Uterus (tissue), 4 donors: ENCODE results near the gene C12orf54. TPM values are rescaled to one million over a fixed set of nuclear protein-coding genes. Genes with fewer than 3 reads are reported as not detected.
"Not testable (repeated sequence)": the region's sequence is repeated elsewhere in the genome, so short reads cannot be mapped to it uniquely, and the experiment has no call there.

Experiments
- DNase-seq, 2 donors: peaks; one replicate each; pipeline ENCODE4 v3.0.0-alpha.2; 2019 to 2020
- H3K27ac ChIP-seq, 2 donors: fragments of 200-600 bp; sonication (generic); 1 replicate in 1 of 2; 2 replicates in 1 of 2; pipeline ENCODE4 v1.5.1; 2016 to 2018
- H3K27me3 ChIP-seq, 2 donors: fragments of 200-600 bp; sonication (generic); one replicate each; pipeline ENCODE4 v1.5.1; 2018 to 2019; ENCODE audit warnings: control low read depth in 1 of 2
- H3K36me3 ChIP-seq, 2 donors: fragments of 200-600 bp; sonication (generic); one replicate each; pipeline ENCODE4 v1.5.1; 2019; ENCODE audit warnings: control low read depth in 1 of 2
- H3K4me1 ChIP-seq, 2 donors: fragments of 200-600 bp; sonication (generic); one replicate each; pipeline ENCODE4 v1.5.1; 2018 to 2019; ENCODE audit warnings: control low read depth in 1 of 2
- H3K4me3 ChIP-seq, 2 donors: fragments of 200-600 bp; sonication (generic); 1 replicate in 1 of 2; 2 replicates in 1 of 2; pipeline ENCODE4 v1.5.1; 2018 to 2019; ENCODE audit warnings: mild to moderate bottlenecking in 1 of 2
- H3K9me3 ChIP-seq, 2 donors: fragments of 200-600 bp; sonication (generic); one replicate each; pipeline ENCODE4 v1.5.1; 2019; ENCODE audit warnings: control low read depth in 1 of 2
- POLR2A ChIP-seq, 2 donors: fragments of 450-650 bp; IDR thresholded peaks; one replicate each; pipeline ENCODE4 v1.6.1; 2016; ENCODE audit warnings: antibody characterized with exemption in 2 of 2, mild to moderate bottlenecking in 1 of 2, moderate library complexity in 1 of 2
- intact Hi-C: fragments of 100-400 bp; cut with DNase I; formaldehyde crosslinking; loops from one replicate; pipeline ENCODE4 v1.15.1; 2023; ENCODE audit warnings: low total_unique reads
- total RNA-seq, 4 donors: library from RNA; depleted of rRNA in 3 of 4; stranded (reverse); fragments of >200 nt in 3 of 4; gene quantifications; one replicate each; pipeline versions ENCODE4 v1.1.0 to v1.2.4, GENCODE V29; 2014 to 2023
- TF ChIP-seq, protein P1 (sequence below), 4 experiments: fragments of 200-600 bp in 2 of 4; fragments of 450-650 bp in 2 of 4; sonication (generic) in 2 of 4; IDR thresholded peaks; one replicate each; pipeline ENCODE4 v1.5.1; 2016 to 2019; ENCODE audit warnings: antibody characterized with exemption in 4 of 4, mild to moderate bottlenecking in 2 of 4, moderate library complexity in 1 of 4
- donor health status: DM: yes; HTN: yes; CAD: no.

The C12orf54 gene
- total RNA-seq, 4 donors from 2014 or later, result 3.6 TPM; not detected in 3

DNA sequence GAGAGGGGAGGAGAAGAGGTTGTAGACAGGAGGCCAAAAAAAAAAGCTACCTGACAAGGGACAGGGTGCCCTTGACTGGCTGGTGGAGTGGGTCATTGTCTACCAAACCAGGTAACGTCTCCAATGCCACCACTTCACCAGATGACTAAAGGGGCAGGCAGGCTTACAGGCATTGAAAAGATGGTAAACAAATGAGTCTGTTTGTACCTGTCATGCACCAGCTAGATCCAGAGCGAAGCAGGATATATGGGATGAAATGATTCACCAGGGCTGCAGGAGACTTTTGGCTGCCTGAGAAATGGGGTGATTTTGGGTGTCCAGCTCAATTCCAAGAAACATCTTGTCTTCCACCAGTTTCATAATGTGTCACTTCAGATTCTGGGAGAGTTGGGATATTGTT is 4.0 kb downstream of the C12orf54 start:
- no peaks in the 10 kb centered on the region for H3K9me3 ChIP-seq
- no peak overlapping the region for H3K4me3 ChIP-seq
- no peak overlapping the region for H3K27ac ChIP-seq
- TF ChIP-seq, protein P1, sequence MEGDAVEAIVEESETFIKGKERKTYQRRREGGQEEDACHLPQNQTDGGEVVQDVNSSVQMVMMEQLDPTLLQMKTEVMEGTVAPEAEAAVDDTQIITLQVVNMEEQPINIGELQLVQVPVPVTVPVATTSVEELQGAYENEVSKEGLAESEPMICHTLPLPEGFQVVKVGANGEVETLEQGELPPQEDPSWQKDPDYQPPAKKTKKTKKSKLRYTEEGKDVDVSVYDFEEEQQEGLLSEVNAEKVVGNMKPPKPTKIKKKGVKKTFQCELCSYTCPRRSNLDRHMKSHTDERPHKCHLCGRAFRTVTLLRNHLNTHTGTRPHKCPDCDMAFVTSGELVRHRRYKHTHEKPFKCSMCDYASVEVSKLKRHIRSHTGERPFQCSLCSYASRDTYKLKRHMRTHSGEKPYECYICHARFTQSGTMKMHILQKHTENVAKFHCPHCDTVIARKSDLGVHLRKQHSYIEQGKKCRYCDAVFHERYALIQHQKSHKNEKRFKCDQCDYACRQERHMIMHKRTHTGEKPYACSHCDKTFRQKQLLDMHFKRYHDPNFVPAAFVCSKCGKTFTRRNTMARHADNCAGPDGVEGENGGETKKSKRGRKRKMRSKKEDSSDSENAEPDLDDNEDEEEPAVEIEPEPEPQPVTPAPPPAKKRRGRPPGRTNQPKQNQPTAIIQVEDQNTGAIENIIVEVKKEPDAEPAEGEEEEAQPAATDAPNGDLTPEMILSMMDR (IDR thresholded peaks at IDR 0.05), result no peak
- TF ChIP-seq POLR2A (IDR thresholded peaks at IDR 0.05), result no peak
- DNase-seq, result no peak
- no peaks in the 10 kb centered on the region for H3K36me3 ChIP-seq
- no peaks in the 10 kb centered on the region for H3K27me3 ChIP-seq
- intact Hi-C loops, result no loop called here
- no peaks in the 10 kb centered on the region for H3K4me1 ChIP-seq

- H3K27ac ChIP-seq, result no peak overlapping the region
- no peak for TF ChIP-seq POLR2A (IDR thresholded peaks at IDR 0.05)
- TF ChIP-seq, protein P1 (IDR thresholded peaks at IDR 0.05), result no peak
- no peaks in the 10 kb centered on the region for H3K4me1 ChIP-seq
- H3K27me3 ChIP-seq, result no peaks in the 10 kb centered on the region
- DNase-seq, result no peak
- intact Hi-C loops, result no loop called here
- no peaks in the 10 kb centered on the region for H3K9me3 ChIP-seq
- no peak overlapping the region for H3K4me3 ChIP-seq
- H3K36me3 ChIP-seq, result no peaks in the 10 kb centered on the region
Observed at GRCh38 chr12:48486679-48487078, 4.4 kb downstream of the C12orf54 start.

DNA sequence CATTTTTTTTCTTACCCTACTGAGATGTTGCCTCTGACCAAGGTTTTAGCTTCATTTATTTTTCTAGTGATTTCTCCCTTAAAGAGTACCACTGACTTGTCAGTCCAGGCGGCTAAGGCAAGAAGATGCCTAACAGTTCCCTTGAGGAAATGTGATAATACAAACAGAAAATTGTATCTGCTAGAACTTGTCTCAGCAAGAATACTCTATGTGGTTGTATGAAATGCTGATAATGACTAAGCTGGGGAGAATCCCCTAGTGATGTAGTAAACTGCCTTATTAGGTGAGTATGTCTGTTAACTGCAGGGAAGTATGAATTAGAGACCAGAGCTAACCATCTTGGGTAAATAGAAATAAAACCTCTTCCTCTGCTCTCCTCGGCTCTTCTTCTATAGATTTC is 6.7 kb downstream of the C12orf54 start:
- intact Hi-C loops, result no loop called here
- H3K4me1 ChIP-seq, result no peaks in the 10 kb centered on the region
- H3K27me3 ChIP-seq, result no peaks in the 10 kb centered on the region
- H3K4me3 ChIP-seq, result no peak overlapping the region
- TF ChIP-seq, protein P1 (IDR thresholded peaks at IDR 0.05), result no peak
- TF ChIP-seq POLR2A (IDR thresholded peaks at IDR 0.05), result no peak
- no peaks in the 10 kb centered on the region for H3K36me3 ChIP-seq
- no peak for DNase-seq
- no peak overlapping the region for H3K27ac ChIP-seq
- H3K9me3 ChIP-seq, result no peaks in the 10 kb centered on the region

- H3K36me3 ChIP-seq, H3K4me1 ChIP-seq, H3K9me3 ChIP-seq, H3K27ac ChIP-seq, intact Hi-C loops, H3K4me3 ChIP-seq, DNase-seq, H3K27me3 ChIP-seq: not testable (repeated sequence)
Observed at GRCh38 chr12:48489456-48489855, 7.2 kb downstream of the C12orf54 start.

DNA sequence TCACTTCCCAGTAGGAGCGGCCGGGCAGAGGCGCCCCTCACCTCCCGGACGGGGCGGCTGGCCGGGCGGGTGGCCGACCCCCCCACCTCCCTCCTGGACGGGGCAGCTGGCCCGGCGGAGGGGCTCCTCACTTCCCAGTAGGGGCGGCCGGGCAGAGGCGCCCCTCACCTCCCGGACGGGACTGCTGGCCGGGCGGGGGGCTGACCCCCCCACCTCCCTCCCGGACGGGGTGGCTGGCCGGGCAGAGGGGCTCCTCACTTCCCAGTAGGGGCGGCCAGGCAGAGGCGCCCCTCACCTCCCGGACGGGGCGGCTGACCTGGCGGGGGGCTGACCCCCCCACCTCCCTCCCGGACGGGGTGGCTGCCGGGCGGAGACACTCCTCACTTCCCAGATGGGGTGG is 18.0 kb downstream of the C12orf54 start:
- intact Hi-C loops, H3K4me3 ChIP-seq, DNase-seq, H3K36me3 ChIP-seq, H3K27me3 ChIP-seq, H3K9me3 ChIP-seq, H3K27ac ChIP-seq, H3K4me1 ChIP-seq: not testable (repeated sequence)

DNA sequence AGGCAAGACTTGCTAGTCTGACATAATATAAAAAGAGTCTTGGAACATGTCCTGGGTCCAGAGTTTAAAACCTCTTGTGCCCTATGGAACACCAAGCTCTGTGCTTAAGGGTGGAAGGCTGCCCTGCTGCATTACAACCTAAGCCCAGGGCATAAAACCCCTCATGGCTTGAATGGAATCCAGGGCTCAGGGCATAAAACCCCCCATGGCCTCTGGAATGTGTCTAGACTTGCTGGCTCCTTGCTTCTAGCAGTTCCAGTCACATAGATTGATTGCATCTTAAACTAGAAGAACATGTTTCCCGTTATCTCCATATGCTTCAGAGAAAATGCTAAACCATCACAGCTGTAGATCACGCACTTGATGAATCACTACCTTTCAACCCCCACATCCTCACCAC is 24.5 kb downstream of the C12orf54 start:
- H3K4me3 ChIP-seq, H3K27me3 ChIP-seq, H3K27ac ChIP-seq, H3K9me3 ChIP-seq, H3K36me3 ChIP-seq, H3K4me1 ChIP-seq, intact Hi-C loops, DNase-seq: not testable (repeated sequence)

DNA sequence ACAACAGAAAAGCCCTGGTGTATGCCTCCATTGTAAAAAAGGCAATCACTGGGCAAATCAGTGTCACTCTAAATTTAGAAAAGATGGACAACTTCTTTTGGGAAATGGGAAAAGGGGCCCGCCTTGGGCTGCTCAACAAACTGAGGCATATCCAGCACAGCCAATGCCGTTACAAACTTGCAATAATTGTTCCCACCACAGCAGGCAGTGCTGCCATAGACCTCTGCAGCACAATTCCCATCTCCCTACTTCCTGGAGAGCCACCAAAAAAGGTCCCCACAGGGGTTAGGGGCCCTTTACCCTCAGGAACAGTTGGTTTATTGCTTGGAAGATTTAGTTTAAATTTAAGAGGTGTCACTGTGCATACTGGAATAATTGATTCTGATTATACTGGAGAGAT is 26.7 kb downstream of the C12orf54 start:
- H3K27me3 ChIP-seq, result no peaks in the 10 kb centered on the region
- H3K4me3 ChIP-seq, result no peak overlapping the region
- H3K4me1 ChIP-seq, result no peaks in the 10 kb centered on the region
- intact Hi-C loops, result no loop called here
- no peaks in the 10 kb centered on the region for H3K36me3 ChIP-seq
- no peak overlapping the region for H3K27ac ChIP-seq
- TF ChIP-seq, protein P1 (IDR thresholded peaks at IDR 0.05), result no peak
- no peak for TF ChIP-seq POLR2A (IDR thresholded peaks at IDR 0.05)
- no peaks in the 10 kb centered on the region for H3K9me3 ChIP-seq
- DNase-seq, result no peak
